B cell (primary cell): ENCODE data around the gene MZF1. TPM values are rescaled to one million over a fixed set of nuclear protein-coding genes. Genes with fewer than 3 reads are reported as not detected.

Source experiments
- ATAC-seq: fragments of 200-7000 bp; cut with Tn5 transposase; one replicate; pipeline ENCODE4 v1.10.0; 2021; ENCODE audit warnings: low read depth, mild to moderate bottlenecking, moderate number of reproducible peaks, moderate library complexity
- CTCF ChIA-PET: fragments of 350-600 bp; sonication (Branson Sonifier 250); formaldehyde crosslinking; loops from one replicate; lab custom pipeline; 2021; ENCODE audit warnings: antibody characterized with exemption, inconsistent platforms; lab: Charles Lee
- POLR2A ChIA-PET: fragments of 350-600 bp; sonication (Branson Sonifier 250); formaldehyde crosslinking; loops from one replicate; lab custom pipeline; 2021; ENCODE audit warnings: antibody characterized with exemption; lab: Charles Lee
- DNase-seq: peaks from one replicate; pipeline ENCODE4 v3.0.0; 2013
- H2AFZ ChIP-seq: 2 replicates; pipeline ENCODE4 v1.6.1; 2012; ENCODE audit warnings: mild to moderate bottlenecking, low read depth, low read length; ENCODE audit not compliant: insufficient read depth, poor library complexity, severe bottlenecking
- H3K27ac ChIP-seq, 2 donors: 1 replicate in 1 of 2; 2 replicates in 1 of 2; pipeline ENCODE4 v1.5.1; 2012 to 2013; ENCODE audit warnings: low read length in 2 of 2, mild to moderate bottlenecking in 2 of 2, moderate library complexity in 1 of 2
- H3K27me3 ChIP-seq, 4 experiments: fragments of 200-600 bp in 1 of 4; sonication (generic) in 1 of 4; replicated peaks in 1 of 4; 1 replicate in 2 of 4; 2 replicates in 2 of 4; pipeline versions ENCODE4 v1.6.1 to v1.7.0; 2013 to 2016; ENCODE audit warnings: low read length in 3 of 4, mild to moderate bottlenecking in 2 of 4, mixed read lengths in 1 of 4, moderate library complexity in 1 of 4; ENCODE audit not compliant: insufficient read depth in 4 of 4, control insufficient read depth in 3 of 4; ENCODE audit errors: control extremely low read depth in 1 of 4
- H3K36me3 ChIP-seq, 2 experiments: replicated peaks in 1 of 2; 1 replicate in 1 of 2; 2 replicates in 1 of 2; pipeline versions ENCODE4 v1.6.1 to v1.7.1; 2013; ENCODE audit warnings: low read length in 1 of 2; ENCODE audit not compliant: insufficient read depth in 2 of 2, control insufficient read depth in 1 of 2; ENCODE audit errors: control extremely low read depth in 1 of 2, extremely low read depth in 1 of 2
- H3K4me1 ChIP-seq, 2 donors: fragments of 200-600 bp in 1 of 2; sonication (generic) in 1 of 2; 1 replicate in 1 of 2; 2 replicates in 1 of 2; pipeline versions ENCODE4 v1.5.1 to v1.6.1; 2013 to 2017; ENCODE audit warnings: low read length in 2 of 2; ENCODE audit not compliant: control insufficient read depth in 2 of 2, insufficient read depth in 2 of 2
- H3K4me2 ChIP-seq: replicated peaks from 2 replicates; pipeline ENCODE3; 2012; ENCODE audit warnings: mild to moderate bottlenecking, low read depth, low read length; ENCODE audit not compliant: poor library complexity, severe bottlenecking
- H3K4me3 ChIP-seq, 5 experiments: fragments of 200-600 bp in 1 of 5; sonication (generic) in 1 of 5; 1 replicate in 3 of 5; 2 replicates in 2 of 5; pipeline versions ENCODE4 v1.5.1 to v1.7.0; 2011 to 2016; ENCODE audit warnings: low read length in 4 of 5, mild to moderate bottlenecking in 4 of 5, low read depth in 2 of 5, control low read depth in 1 of 5, moderate library complexity in 1 of 5; ENCODE audit not compliant: insufficient read depth in 1 of 5; ENCODE audit errors: control extremely low read depth in 1 of 5, extremely low read depth in 1 of 5
- H3K79me2 ChIP-seq: fragments of 200-600 bp; sonication (generic); one replicate; pipeline ENCODE4 v1.6.0; 2016; ENCODE audit warnings: low read length; ENCODE audit not compliant: control insufficient read depth, insufficient read depth
- H3K9ac ChIP-seq: fragments of 200-600 bp; sonication (generic); 2 replicates; pipeline ENCODE4 v1.6.1; 2017; ENCODE audit warnings: mild to moderate bottlenecking, low read length, moderate library complexity
- H3K9me3 ChIP-seq, 3 donors: one replicate each; pipeline versions ENCODE4 v1.6.1 to v1.7.1; 2013; ENCODE audit warnings: low read length in 2 of 3; ENCODE audit not compliant: control insufficient read depth in 2 of 3, insufficient read depth in 1 of 3; ENCODE audit errors: control extremely low read depth in 1 of 3
- H4K20me1 ChIP-seq: 2 replicates; pipeline ENCODE4 v1.6.0; 2012; ENCODE audit warnings: mild to moderate bottlenecking, low read length; ENCODE audit not compliant: insufficient read depth, control insufficient read depth, poor library complexity, severe bottlenecking
- H3K27ac Mint-ChIP-seq: one replicate; pipeline ENCODE4 v1.8.0; 2021; ENCODE audit warnings: mixed read lengths
- H3K27me3 Mint-ChIP-seq: one replicate; pipeline ENCODE4 v1.8.0; 2021; ENCODE audit warnings: mixed read lengths
- H3K4me1 Mint-ChIP-seq: one replicate; pipeline ENCODE4 v1.8.0; 2021; ENCODE audit warnings: mixed read lengths
- H3K4me3 Mint-ChIP-seq: one replicate; pipeline ENCODE4 v1.8.0; 2021; ENCODE audit warnings: mixed read lengths
- H3K9me3 Mint-ChIP-seq: one replicate; pipeline ENCODE4 v1.8.0; 2022; ENCODE audit warnings: mixed read lengths; ENCODE audit not compliant: insufficient read depth
- CTCF ChIP-seq: fragments of 200-600 bp; IDR thresholded peaks from one replicate; pipeline ENCODE4 v1.8.0; 2022; ENCODE audit warnings: antibody characterized with exemption, mild to moderate bottlenecking
- EZH2 ChIP-seq: IDR thresholded peaks from 2 replicates; pipeline ENCODE4 v1.6.1; 2012; ENCODE audit warnings: borderline replicate concordance, low read depth, mild to moderate bottlenecking, moderate library complexity, low read length; ENCODE audit not compliant: insufficient read depth, poor library complexity, severe bottlenecking
- WGBS: methylation state at CpG from one replicate; pipeline ENCODE4 v1.1.5; 2013; ENCODE audit warnings: missing lambda C conversion rate; ENCODE audit not compliant: insufficient coverage; 5-methylcytosine and 5-hydroxymethylcytosine counted together
- intact Hi-C: fragments of 100-400 bp; cut with micrococcal nuclease; formaldehyde crosslinking; loops from one replicate; pipeline ENCODE4 v1.10.0; 2022
- polyA plus RNA-seq: library from polyadenylated mRNA; depleted of rRNA; stranded (reverse); fragments of >200 nt; gene quantifications from 2 replicates; pipeline ENCODE4 v1.2.3, GENCODE V29; 2012
- total RNA-seq, 2 donors: library from RNA; stranded (reverse); fragments of 120-200 nt in 1 of 2; gene quantifications; 1 replicate in 1 of 2; 2 replicates in 1 of 2; pipeline versions ENCODE4 v1.2.3 to v1.2.4, GENCODE V29; 2013 to 2022

The MZF1 gene
- total and polyA plus RNA-seq, 2 donors (not counting 1 experiment from before 2014, with no cell fraction given), result 79.4 to 95.8 TPM

- peak overlapping the region; percentile 97 for H3K4me2 ChIP-seq
- peak overlapping the region; percentile 96 for H3K4me3 Mint-ChIP-seq
- H3K27me3 Mint-ChIP-seq, result no peaks in the 10 kb centered on the region
- H3K4me3 ChIP-seq, result peak overlapping the region; percentile 57 to 95 (median 85)
- peak; percentile 71 for ATAC-seq
- H3K9ac ChIP-seq, result peak overlapping the region; percentile 90
- peaks cover 4 to 12% of the 10 kb centered on the region in 2 experiments for H3K36me3 ChIP-seq
- peaks cover 0 to 9% (median 0%) of the 10 kb centered on the region in 3 donors for H3K9me3 ChIP-seq
- POLR2A ChIA-PET, result interaction anchor here (0.6 to 3.5 kb wide), 5 partner anchors 14 to 408 kb away, joined by 3 to 23 read pairs (median 4); partner anchors contain the start of genes ERVK3-1, MZF1, ZBTB45 and ZNF329
- peaks cover 16% of the 10 kb centered on the region for H4K20me1 ChIP-seq
- H3K4me1 ChIP-seq, result peaks cover 48 to 68% of the 10 kb centered on the region in 2 donors
- DNase-seq, result peak; percentile 99
- H3K27ac ChIP-seq, result peak overlapping the region; percentile 74 to 98
- peak overlapping the region; percentile 98 for H3K27ac Mint-ChIP-seq
- WGBS, result under 1% methylated on average over 76 of the region's 76 CpGs
- H3K4me1 Mint-ChIP-seq, result peaks cover 80% of the 10 kb centered on the region
- intact Hi-C loops, result loop anchor here (1.0 kb wide), 3 partner anchors 14 to 196 kb away; partner anchors contain the start of genes MZF1, TRIM28 and ZNF497
- CTCF ChIA-PET, result interaction anchor here (0.7 to 1.5 kb wide), 3 partner anchors 13 to 39 kb away, joined by 3 to 8 read pairs (median 3); partner anchors contain the start of genes MZF1 and ZBTB45
- H3K27me3 ChIP-seq, result no peaks in the 10 kb centered on the region
- no peaks in the 10 kb centered on the region for H3K9me3 Mint-ChIP-seq
- peak overlapping the region; percentile 89 for H2AFZ ChIP-seq
- TF ChIP-seq CTCF (no peak), EZH2 (no peak)
- H3K79me2 ChIP-seq, result peaks cover 40% of the 10 kb centered on the region
These were observed 14.4 kb downstream of the MZF1 start for GRCh38 chr19:58558623-58559274.
